Measurements from ENCODE around the gene ZNF506. TPM values are rescaled to one million over a fixed set of nuclear protein-coding genes. Genes with fewer than 3 reads are reported as not detected.

Gene ZNF506
- total and polyA plus RNA-seq, 2 experiments from 2014 or later = 26.0 to 42.1 TPM

DNA sequence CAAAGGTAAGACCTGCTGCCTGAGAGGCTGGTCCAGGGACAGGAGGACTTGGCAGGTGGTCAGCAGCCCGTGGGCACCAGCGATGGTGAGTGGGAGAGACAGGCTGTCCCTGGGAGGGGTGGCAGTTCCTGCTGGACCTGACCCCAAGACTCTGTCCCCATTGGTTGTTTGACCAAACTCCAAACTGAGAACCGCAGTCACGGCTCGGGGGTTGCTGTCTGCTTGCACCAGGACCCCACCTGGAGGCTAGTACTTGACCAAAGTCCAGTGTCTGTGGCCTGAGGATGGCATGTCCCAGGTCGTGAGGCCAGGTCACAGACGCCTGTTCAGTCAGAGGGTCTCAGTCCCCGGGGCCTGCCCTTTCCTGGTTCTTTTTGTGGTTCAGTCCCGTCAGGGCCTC is 78.8 kb downstream of the ZNF506 start:
- no peak overlapping the region for H3K4me3 ChIP-seq
- no peaks in the 10 kb centered on the region for H3K36me3 ChIP-seq (ENCODE audit: insufficient read depth)
- no peaks in the 10 kb centered on the region for H3K4me1 Mint-ChIP-seq
- H3K4me2 ChIP-seq = no peak overlapping the region
- no peak overlapping the region for H2AFZ ChIP-seq
- no peaks in the 10 kb centered on the region for H3K79me2 ChIP-seq (replicated peaks; ENCODE audit: insufficient read depth)
- DNase-seq (ENCODE audit: low spot score) = no peak
- no peaks in the 10 kb centered on the region for H3F3A ChIP-seq (replicated peaks; ENCODE audit: low read depth)
- no peak overlapping the region for H3K27ac ChIP-seq (ENCODE audit: low read depth)
- no peaks in the 10 kb centered on the region for H4K20me1 ChIP-seq (replicated peaks; ENCODE audit: insufficient read depth)
- H3K27me3 Mint-ChIP-seq (ENCODE audit: insufficient read depth, low read depth, poor library complexity) = peaks cover 13% of the 10 kb centered on the region
- H3K4me3 Mint-ChIP-seq = no peak overlapping the region
- peaks cover 8% of the 10 kb centered on the region; the same call in 1 of the 3 replicates for H3K9me3 Mint-ChIP-seq
- H3K4me1 ChIP-seq (ENCODE audit: insufficient read depth) = no peaks in the 10 kb centered on the region
- no peaks in the 10 kb centered on the region for H3K27me3 ChIP-seq (ENCODE audit: insufficient read depth)
- TF ChIP-seq ZNF331 (CRISPR knock-in tag; IDR thresholded peaks at IDR 0.05; ENCODE audit: low read depth) = no peak
- no peak for TF ChIP-seq POLR2AphosphoS5 (IDR thresholded peaks at IDR 0.05; ENCODE audit: low read depth)
- TF ChIP-seq, protein P1, sequence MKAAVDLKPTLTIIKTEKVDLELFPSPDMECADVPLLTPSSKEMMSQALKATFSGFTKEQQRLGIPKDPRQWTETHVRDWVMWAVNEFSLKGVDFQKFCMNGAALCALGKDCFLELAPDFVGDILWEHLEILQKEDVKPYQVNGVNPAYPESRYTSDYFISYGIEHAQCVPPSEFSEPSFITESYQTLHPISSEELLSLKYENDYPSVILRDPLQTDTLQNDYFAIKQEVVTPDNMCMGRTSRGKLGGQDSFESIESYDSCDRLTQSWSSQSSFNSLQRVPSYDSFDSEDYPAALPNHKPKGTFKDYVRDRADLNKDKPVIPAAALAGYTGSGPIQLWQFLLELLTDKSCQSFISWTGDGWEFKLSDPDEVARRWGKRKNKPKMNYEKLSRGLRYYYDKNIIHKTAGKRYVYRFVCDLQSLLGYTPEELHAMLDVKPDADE (IDR thresholded peaks at IDR 0.05) = no peak
- TF ChIP-seq EZH2 (IDR thresholded peaks at IDR 0.05; ENCODE audit: low read depth, unreplicated experiment) = no peak
- no peak for TF ChIP-seq STAT1 (IDR thresholded peaks at IDR 0.05; ENCODE audit: unreplicated experiment)
- no peak for TF ChIP-seq EZH2phosphoT487 (IDR thresholded peaks at IDR 0.05; ENCODE audit: unreplicated experiment)
- no peak for TF ChIP-seq NANOG (IDR thresholded peaks at IDR 0.05; ENCODE audit: borderline replicate concordance)
- TF ChIP-seq, protein P2, sequence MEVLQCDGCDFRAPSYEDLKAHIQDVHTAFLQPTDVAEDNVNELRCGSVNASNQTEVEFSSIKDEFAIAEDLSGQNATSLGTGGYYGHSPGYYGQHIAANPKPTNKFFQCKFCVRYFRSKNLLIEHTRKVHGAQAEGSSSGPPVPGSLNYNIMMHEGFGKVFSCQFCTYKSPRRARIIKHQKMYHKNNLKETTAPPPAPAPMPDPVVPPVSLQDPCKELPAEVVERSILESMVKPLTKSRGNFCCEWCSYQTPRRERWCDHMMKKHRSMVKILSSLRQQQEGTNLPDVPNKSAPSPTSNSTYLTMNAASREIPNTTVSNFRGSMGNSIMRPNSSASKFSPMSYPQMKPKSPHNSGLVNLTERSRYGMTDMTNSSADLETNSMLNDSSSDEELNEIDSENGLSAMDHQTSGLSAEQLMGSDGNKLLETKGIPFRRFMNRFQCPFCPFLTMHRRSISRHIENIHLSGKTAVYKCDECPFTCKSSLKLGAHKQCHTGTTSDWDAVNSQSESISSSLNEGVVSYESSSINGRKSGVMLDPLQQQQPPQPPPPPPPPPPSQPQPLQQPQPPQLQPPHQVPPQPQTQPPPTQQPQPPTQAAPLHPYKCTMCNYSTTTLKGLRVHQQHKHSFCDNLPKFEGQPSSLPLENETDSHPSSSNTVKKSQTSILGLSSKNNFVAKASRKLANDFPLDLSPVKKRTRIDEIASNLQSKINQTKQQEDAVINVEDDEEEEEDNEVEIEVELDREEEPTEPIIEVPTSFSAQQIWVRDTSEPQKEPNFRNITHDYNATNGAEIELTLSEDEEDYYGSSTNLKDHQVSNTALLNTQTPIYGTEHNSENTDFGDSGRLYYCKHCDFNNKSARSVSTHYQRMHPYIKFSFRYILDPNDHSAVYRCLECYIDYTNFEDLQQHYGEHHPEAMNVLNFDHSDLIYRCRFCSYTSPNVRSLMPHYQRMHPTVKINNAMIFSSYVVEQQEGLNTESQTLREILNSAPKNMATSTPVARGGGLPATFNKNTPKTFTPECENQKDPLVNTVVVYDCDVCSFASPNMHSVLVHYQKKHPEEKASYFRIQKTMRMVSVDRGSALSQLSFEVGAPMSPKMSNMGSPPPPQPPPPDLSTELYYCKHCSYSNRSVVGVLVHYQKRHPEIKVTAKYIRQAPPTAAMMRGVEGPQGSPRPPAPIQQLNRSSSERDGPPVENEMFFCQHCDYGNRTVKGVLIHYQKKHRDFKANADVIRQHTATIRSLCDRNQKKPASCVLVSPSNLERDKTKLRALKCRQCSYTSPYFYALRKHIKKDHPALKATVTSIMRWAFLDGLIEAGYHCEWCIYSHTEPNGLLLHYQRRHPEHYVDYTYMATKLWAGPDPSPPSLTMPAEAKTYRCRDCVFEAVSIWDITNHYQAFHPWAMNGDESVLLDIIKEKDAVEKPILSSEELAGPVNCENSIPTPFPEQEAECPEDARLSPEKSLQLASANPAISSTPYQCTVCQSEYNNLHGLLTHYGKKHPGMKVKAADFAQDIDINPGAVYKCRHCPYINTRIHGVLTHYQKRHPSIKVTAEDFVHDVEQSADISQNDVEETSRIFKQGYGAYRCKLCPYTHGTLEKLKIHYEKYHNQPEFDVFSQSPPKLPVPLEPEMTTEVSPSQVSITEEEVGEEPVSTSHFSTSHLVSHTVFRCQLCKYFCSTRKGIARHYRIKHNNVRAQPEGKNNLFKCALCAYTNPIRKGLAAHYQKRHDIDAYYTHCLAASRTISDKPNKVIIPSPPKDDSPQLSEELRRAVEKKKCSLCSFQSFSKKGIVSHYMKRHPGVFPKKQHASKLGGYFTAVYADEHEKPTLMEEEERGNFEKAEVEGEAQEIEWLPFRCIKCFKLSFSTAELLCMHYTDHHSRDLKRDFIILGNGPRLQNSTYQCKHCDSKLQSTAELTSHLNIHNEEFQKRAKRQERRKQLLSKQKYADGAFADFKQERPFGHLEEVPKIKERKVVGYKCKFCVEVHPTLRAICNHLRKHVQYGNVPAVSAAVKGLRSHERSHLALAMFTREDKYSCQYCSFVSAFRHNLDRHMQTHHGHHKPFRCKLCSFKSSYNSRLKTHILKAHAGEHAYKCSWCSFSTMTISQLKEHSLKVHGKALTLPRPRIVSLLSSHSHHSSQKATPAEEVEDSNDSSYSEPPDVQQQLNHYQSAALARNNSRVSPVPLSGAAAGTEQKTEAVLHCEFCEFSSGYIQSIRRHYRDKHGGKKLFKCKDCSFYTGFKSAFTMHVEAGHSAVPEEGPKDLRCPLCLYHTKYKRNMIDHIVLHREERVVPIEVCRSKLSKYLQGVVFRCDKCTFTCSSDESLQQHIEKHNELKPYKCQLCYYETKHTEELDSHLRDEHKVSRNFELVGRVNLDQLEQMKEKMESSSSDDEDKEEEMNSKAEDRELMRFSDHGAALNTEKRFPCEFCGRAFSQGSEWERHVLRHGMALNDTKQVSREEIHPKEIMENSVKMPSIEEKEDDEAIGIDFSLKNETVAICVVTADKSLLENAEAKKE (CRISPR knock-in tag; IDR thresholded peaks at IDR 0.05) = no peak
- TF ChIP-seq, protein P3, sequence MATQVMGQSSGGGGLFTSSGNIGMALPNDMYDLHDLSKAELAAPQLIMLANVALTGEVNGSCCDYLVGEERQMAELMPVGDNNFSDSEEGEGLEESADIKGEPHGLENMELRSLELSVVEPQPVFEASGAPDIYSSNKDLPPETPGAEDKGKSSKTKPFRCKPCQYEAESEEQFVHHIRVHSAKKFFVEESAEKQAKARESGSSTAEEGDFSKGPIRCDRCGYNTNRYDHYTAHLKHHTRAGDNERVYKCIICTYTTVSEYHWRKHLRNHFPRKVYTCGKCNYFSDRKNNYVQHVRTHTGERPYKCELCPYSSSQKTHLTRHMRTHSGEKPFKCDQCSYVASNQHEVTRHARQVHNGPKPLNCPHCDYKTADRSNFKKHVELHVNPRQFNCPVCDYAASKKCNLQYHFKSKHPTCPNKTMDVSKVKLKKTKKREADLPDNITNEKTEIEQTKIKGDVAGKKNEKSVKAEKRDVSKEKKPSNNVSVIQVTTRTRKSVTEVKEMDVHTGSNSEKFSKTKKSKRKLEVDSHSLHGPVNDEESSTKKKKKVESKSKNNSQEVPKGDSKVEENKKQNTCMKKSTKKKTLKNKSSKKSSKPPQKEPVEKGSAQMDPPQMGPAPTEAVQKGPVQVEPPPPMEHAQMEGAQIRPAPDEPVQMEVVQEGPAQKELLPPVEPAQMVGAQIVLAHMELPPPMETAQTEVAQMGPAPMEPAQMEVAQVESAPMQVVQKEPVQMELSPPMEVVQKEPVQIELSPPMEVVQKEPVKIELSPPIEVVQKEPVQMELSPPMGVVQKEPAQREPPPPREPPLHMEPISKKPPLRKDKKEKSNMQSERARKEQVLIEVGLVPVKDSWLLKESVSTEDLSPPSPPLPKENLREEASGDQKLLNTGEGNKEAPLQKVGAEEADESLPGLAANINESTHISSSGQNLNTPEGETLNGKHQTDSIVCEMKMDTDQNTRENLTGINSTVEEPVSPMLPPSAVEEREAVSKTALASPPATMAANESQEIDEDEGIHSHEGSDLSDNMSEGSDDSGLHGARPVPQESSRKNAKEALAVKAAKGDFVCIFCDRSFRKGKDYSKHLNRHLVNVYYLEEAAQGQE (IDR thresholded peaks at IDR 0.05; ENCODE audit: unreplicated experiment) = no peak
- TF ChIP-seq CREB1 (CRISPR knock-in tag; IDR thresholded peaks at IDR 0.05; ENCODE audit: low read depth) = no peak
- TF ChIP-seq JUNB (IDR thresholded peaks at IDR 0.05; ENCODE audit: unreplicated experiment) = no peak
- TF ChIP-seq, protein P4, sequence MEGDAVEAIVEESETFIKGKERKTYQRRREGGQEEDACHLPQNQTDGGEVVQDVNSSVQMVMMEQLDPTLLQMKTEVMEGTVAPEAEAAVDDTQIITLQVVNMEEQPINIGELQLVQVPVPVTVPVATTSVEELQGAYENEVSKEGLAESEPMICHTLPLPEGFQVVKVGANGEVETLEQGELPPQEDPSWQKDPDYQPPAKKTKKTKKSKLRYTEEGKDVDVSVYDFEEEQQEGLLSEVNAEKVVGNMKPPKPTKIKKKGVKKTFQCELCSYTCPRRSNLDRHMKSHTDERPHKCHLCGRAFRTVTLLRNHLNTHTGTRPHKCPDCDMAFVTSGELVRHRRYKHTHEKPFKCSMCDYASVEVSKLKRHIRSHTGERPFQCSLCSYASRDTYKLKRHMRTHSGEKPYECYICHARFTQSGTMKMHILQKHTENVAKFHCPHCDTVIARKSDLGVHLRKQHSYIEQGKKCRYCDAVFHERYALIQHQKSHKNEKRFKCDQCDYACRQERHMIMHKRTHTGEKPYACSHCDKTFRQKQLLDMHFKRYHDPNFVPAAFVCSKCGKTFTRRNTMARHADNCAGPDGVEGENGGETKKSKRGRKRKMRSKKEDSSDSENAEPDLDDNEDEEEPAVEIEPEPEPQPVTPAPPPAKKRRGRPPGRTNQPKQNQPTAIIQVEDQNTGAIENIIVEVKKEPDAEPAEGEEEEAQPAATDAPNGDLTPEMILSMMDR (conservative IDR thresholded peaks at IDR 0.05; ENCODE audit: low read depth in 2 of 2) = no peak
- TF ChIP-seq ZNF114 (CRISPR knock-in tag; IDR thresholded peaks at IDR 0.05) = no peak
- ATAC-seq = no peak
- no peak overlapping the region for H3K27ac Mint-ChIP-seq
- no peaks in the 10 kb centered on the region; the same call in 2 of the 3 replicates for H3K36me3 Mint-ChIP-seq (ENCODE audit: low read depth)
- H3K9me2 ChIP-seq (ENCODE audit: insufficient read depth) = 0 out of 2 replicates have a peak, but pooled peaks cover 2% of the 10 kb centered on the region

Measured in GM23338 (cell line).